ENCODE data around the gene MT1H. TPM values are rescaled to one million over a fixed set of nuclear protein-coding genes. Genes with fewer than 3 reads are reported as not detected.

Gene MT1H
- total and polyA plus RNA-seq, 2 of the 13 experiments (the other 11 are each of a cell fraction or from before 2014, with no cell fraction given), result 0.60 TPM; not detected in 1

DNA sequence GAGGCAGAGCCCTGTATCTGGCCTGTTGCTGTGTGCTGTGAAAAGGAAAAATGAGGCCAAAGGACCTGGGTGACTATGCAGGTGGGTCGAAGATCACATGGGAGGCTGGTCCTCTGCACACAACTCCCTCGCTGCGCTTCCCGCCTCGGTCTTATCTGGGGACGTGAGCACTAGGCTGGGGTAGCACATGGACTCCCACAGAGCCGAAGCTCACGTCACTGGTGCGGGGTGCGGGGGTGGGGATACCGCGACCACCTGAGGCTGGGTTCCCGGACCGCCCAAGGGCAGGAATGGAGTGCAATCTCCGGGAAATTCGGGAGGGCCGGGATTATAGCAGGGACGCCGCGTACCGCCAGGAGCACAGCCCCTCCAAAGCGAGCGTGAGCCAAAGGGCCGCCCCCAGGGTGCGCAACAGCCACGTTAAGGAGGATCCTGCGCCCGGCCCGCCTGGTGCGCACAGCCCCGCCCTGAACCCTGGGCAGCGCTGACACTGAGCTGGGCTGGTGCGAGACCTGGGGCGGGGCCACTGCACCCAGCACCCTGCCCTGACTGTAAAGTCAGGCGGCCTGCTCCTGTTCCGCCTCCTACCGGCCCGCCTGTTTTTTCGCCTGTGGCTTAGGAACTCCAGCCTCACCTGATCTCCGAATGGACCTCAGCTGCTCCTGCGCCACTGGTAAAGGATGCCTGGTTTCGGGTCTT lies 26.4 kb upstream of the MT1H start (continued):
- TF ChIP-seq HNRNPL (IDR thresholded peaks at IDR 0.05; ENCODE audit: low read depth, low read length) (no peak), TP53 (CRISPR knock-in tag; conservative IDR thresholded peaks at IDR 0.05) (no peak), REPIN1 (CRISPR knock-in tag; IDR thresholded peaks at IDR 0.05; ENCODE audit: borderline replicate concordance, low read depth) (peak; percentile 48; the same call in 1 of the 2 replicates), ZNF343 (CRISPR knock-in tag; IDR thresholded peaks at IDR 0.05) (0 out of 2 replicates have a peak, but pooled peaks have one; percentile 31), SRF (IDR thresholded peaks at IDR 0.05; ENCODE audit: low read depth, low read length) (no peak), NPAS2 (CRISPR knock-in tag; IDR thresholded peaks at IDR 0.05; ENCODE audit: borderline replicate concordance) (no peak), DR1 (CRISPR knock-in tag; IDR thresholded peaks at IDR 0.05) (no peak), CHCHD3 (CRISPR knock-in tag; IDR thresholded peaks at IDR 0.05) (no peak), ZNF101 (CRISPR knock-in tag; IDR thresholded peaks at IDR 0.05; ENCODE audit: borderline replicate concordance, low read depth) (no peak), HNF4A (CRISPR knock-in tag; IDR thresholded peaks at IDR 0.05) (no peak), ZIK1 (CRISPR knock-in tag; IDR thresholded peaks at IDR 0.05; ENCODE audit: borderline replicate concordance, low read depth) (0 out of 2 replicates have a peak, but pooled peaks have one; percentile 40), HNF4G (IDR thresholded peaks at IDR 0.05; ENCODE audit: borderline replicate concordance, low read depth, low read length) (no peak), HNF4G (CRISPR knock-in tag; IDR thresholded peaks at IDR 0.05; ENCODE audit: borderline replicate concordance, low read depth) (peak; percentile 21; the same call in 1 of the 2 replicates), CENPX (CRISPR knock-in tag; IDR thresholded peaks at IDR 0.05) (no peak), ZNF234 (CRISPR knock-in tag; conservative IDR thresholded peaks at IDR 0.05) (peak; percentile 85; the same call in 1 of the 2 replicates), ZNF549 (CRISPR knock-in tag; IDR thresholded peaks at IDR 0.05) (no peak), RNF2 (conservative IDR thresholded peaks at IDR 0.05; ENCODE audit: low read depth) (no peak), NKX3-1 (CRISPR knock-in tag; IDR thresholded peaks at IDR 0.05) (no peak), ZNF891 (CRISPR knock-in tag; IDR thresholded peaks at IDR 0.05) (no peak), ZNF296 (CRISPR knock-in tag; conservative IDR thresholded peaks at IDR 0.05) (no peak), ZC3H13 (CRISPR knock-in tag; IDR thresholded peaks at IDR 0.05) (no peak), FOXA3 (CRISPR knock-in tag; IDR thresholded peaks at IDR 0.05) (no peak)
- TF ChIP-seq, protein P1, sequence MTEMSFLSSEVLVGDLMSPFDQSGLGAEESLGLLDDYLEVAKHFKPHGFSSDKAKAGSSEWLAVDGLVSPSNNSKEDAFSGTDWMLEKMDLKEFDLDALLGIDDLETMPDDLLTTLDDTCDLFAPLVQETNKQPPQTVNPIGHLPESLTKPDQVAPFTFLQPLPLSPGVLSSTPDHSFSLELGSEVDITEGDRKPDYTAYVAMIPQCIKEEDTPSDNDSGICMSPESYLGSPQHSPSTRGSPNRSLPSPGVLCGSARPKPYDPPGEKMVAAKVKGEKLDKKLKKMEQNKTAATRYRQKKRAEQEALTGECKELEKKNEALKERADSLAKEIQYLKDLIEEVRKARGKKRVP (CRISPR knock-in tag; IDR thresholded peaks at IDR 0.05), result no peak
- TF ChIP-seq, protein P2, sequence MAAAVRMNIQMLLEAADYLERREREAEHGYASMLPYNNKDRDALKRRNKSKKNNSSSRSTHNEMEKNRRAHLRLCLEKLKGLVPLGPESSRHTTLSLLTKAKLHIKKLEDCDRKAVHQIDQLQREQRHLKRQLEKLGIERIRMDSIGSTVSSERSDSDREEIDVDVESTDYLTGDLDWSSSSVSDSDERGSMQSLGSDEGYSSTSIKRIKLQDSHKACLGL (CRISPR knock-in tag; IDR thresholded peaks at IDR 0.05), result peak; percentile 60
- TF ChIP-seq, protein P3, sequence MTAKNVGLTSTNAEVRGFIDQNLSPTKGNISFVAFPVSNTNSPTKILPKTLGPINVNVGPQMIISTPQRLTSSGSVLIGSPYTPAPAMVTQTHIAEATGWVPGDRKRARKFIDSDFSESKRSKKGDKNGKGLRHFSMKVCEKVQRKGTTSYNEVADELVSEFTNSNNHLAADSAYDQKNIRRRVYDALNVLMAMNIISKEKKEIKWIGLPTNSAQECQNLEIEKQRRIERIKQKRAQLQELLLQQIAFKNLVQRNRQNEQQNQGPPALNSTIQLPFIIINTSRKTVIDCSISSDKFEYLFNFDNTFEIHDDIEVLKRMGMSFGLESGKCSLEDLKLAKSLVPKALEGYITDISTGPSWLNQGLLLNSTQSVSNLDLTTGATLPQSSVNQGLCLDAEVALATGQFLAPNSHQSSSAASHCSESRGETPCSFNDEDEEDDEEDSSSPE (CRISPR knock-in tag; IDR thresholded peaks at IDR 0.05), result peak; percentile 40; the same call in 1 of the 2 replicates
- TF ChIP-seq, protein P4, sequence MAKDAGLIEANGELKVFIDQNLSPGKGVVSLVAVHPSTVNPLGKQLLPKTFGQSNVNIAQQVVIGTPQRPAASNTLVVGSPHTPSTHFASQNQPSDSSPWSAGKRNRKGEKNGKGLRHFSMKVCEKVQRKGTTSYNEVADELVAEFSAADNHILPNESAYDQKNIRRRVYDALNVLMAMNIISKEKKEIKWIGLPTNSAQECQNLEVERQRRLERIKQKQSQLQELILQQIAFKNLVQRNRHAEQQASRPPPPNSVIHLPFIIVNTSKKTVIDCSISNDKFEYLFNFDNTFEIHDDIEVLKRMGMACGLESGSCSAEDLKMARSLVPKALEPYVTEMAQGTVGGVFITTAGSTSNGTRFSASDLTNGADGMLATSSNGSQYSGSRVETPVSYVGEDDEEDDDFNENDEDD (CRISPR knock-in tag; IDR thresholded peaks at IDR 0.05; ENCODE audit: borderline replicate concordance), result peak; percentile 68; the same call in 1 of the 2 replicates

All from HepG2 (cell line).